GM15510 (cell line): ENCODE measurements around the gene RASSF7.

Source experiments
- POLR2A ChIP-seq: IDR thresholded peaks from 3 replicates; pipeline ENCODE4 v1.6.1; 2011; ENCODE audit warnings: borderline replicate concordance; ENCODE audit not compliant: insufficient read length; ENCODE audit errors: extremely low read depth

RASSF7 gene

DNA sequence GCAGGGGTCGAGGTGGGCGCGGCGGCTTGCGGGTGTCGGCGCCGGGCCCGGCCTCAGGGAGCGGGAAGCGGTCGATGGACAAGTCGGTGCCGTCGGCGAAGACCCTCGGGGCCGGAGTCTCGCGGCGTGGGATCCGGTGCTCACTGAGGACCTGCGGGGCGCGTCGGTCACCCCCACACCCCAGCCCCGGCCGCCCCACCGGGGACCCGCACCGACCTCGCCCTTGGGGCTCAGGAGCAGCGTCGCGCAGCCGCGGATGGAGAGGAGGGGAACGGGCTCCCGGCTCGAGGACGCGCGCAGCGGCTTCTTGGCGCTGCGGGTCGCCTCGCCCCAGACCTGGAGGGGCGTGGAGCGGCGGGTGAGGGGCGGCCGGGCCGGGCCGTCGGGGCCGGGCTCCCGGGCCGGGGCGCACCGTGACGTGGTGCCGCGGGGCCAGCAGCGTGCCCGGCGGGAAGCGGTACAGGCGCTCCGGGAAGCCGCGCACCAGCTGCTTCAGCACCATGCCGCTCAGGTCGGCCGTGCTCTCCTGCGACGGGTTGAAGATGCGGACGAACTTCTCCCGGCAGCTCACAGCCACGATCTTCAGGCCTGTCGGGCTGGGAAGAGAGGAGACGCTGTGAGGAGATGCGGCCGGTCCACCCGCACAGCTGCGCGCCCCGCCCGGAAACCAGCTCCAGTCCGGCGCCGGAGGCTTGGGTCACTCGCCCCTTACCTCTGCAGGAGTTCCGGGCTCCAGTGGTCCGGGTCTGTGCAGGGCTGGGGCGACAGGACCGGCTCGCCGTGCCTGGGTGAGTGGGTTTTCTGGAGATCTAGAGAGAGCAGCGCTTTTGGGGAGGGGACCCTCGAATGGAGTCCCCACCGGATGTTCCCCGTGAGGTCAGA, 4.7 kb upstream of the RASSF7 start:
- no peak for TF ChIP-seq POLR2A

DNA sequence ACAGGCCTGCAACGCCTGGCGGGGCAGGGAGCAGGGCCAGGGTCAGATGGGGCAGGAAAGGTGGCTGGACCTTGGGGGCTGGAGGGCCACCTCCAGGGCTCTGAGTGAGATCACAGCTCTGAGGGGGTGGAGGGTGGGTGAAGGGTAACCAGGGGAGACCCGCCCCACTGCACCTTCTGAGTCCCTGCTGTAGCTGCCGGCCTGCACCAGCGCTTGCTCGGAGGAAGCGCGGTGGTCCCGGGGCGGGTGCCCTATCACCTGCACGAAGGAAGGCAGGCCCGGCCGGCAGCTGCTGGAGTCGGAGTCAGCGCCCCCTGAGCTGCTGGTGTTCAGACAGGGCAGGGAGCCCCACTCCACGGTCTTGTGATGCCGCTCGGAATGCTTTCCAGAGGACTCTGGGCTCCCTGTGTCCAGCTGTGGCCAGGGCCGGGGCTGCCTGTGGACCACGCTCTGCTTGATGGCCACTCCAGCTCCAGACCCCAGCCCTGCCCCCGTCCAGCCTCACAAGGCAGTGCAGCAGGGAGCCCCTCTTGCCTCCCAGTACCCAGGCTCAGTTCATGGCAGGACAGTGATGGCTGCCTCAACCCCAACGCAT, 4.0 kb upstream of the RASSF7 start:
- TF ChIP-seq POLR2A: no peak

DNA sequence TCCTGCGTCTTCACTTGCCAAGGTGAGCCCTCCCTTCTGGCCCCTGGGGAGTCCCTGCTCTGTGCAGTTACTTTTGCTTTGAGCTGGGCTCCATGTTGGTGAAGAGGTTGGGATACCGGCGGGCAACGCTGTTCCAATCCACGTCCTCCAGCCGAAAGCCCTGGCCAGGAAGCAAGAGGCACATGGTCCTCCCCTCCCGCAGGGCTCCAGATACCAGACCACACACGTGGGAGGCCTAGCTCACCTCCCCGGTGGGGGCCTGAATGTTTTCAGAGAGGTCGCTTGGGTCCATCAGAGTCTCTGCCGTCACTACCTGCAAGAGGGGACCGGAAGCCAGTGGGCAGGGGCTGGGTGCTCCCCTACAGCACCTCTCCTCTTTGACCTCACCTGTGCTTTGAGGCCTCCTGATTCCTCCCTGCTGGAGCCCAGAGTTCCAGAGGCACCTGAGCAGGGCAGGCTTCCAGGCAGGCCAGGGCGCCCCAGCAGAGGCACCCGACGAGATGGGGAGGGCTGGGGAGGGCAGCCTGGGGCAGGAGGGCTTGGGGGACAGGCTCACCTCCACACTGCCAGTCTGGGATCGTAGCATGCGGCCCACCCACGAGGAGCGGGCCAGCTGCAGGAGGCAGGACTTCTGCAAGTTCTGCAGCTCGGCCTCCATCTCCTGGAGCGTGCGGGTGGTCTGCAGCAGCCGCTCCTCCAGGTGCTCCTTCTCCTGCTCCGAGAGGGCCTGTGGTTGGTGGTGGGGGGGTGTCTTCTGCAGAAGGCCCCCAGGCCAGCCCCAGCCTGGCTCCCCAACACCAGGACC, 3.2 kb upstream of the RASSF7 start:
- no peak for TF ChIP-seq POLR2A

DNA sequence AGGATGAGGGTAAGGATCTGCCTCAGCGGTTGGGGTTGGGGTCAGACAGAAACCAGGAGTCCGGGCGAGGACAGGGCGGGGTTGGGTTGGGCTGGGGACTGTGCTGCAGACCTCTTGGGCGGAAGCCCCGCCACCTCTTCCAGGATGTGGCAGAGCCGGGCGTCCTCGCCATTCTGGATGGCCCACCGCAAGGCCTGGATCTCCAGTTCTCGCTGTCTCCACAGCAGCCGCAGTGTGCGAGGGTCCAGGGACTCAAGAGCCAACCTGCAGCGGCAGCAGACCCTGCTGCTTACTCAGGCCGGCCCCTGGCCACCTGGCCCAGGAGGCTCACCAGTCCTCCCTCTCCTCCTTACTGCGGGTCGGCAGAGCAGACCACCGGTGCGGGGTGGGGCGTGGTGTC, 2.3 kb upstream of the RASSF7 start:
- TF ChIP-seq POLR2A: no peak

DNA sequence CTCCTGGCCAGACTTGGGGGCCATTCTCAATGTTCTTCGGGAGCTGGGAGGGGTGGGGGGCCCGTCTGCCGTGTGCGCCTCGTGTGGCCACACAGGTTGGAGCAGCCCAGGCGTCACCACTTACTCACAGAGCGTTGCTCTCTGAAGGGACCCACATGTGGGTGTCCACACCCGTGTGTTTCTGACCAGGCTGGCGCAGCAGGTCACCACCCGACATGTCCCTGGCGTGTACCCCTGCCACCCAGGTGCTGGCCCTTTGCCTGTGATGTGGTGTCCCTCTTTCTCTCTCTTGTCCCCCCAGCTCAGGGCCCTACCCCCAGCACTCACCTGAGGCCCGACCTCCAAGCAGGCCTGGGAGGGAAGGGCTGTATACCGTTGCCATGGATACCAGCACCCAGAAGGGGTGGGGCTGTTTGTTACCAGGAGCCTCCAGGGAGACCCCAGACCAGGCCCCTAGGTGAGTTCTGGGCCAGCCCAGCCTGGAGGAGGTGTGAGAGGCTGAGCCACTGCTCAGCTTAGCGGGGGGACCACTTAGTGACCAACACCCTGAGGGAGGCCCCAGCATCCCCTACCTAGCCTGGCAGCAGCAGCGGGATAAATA, 1.6 kb upstream of the RASSF7 start:
- no peak for TF ChIP-seq POLR2A

DNA sequence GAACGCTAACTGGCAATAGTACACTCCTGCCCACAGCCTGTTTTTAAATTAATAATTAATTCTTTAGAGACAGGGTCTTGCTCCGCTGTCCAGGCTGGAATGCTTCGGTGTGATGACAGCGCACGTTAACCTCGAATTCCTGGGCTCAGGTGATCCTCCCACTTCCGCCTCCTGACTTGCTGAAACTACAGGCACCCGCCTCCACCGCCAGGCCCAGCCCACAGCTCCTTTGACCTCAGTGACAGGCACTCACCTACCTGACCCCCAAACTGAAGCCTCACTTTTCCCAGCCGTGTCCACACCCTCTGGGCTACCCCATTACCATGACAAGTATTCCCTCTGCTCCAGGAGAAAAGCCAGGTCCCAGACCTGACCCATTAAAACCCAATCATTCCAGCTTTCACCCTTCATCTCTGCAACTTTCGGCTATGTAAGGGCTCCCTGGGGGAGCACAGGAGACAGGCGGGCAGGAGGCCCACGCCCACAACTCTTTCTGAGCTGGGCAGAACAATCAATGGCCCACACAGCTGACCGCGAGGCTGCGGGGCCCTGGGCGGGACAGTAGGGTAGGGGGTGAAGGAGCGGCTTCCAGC, 962 bp upstream of the RASSF7 start:
- no peak for TF ChIP-seq POLR2A

DNA sequence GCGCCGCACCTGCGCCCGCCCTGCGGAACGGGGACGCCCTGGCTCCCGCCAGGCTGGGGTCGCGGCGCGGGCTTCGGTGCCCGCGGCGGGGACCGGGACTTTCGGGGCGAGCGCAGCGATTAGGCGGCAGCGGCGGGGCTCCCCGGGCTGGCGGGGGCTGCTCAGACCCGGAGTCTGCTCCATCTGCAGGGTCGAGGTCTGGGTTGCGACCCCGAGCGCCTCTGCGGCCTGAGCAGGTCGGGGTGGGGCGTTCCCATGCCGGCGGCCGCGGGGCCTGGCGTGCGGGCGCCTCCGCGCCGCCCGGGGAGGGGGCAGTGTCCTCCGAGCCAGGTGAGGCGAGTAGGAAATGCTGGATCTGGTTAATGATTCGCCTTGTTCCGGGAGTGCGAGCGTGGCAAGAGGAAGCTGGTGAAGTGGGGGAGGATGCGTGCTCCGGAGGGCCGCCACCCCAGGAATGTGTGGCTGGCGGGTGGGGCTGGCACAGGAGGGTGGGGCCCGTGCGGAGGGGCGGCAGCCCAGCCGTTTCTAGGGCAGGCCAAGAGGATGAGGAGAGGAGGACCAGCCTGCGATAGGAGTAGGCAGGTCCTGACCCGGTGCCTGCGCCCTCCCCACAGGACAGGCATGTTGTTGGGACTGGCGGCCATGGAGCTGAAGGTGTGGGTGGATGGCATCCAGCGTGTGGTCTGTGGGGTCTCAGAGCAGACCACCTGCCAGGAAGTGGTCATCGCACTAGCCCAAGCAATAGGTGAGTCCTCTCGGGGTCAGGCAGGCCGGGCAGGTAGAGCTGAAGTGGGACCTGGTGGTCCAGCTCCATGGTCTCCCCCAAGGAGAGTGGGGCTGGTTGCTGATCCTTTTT, 606 bp downstream of the RASSF7 start:
- no peak for TF ChIP-seq POLR2A

DNA sequence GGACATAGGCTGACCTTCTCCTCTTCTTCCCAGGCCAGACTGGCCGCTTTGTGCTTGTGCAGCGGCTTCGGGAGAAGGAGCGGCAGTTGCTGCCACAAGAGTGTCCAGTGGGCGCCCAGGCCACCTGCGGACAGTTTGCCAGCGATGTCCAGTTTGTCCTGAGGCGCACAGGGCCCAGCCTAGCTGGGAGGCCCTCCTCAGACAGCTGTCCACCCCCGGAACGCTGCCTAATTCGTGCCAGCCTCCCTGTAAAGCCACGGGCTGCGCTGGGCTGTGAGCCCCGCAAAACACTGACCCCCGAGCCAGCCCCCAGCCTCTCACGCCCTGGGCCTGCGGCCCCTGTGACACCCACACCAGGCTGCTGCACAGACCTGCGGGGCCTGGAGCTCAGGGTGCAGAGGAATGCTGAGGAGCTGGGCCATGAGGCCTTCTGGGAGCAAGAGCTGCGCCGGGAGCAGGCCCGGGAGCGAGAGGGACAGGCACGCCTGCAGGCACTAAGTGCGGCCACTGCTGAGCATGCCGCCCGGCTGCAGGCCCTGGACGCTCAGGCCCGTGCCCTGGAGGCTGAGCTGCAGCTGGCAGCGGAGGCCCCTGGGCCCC, 1.4 kb downstream of the RASSF7 start:
- no peak for TF ChIP-seq POLR2A

DNA sequence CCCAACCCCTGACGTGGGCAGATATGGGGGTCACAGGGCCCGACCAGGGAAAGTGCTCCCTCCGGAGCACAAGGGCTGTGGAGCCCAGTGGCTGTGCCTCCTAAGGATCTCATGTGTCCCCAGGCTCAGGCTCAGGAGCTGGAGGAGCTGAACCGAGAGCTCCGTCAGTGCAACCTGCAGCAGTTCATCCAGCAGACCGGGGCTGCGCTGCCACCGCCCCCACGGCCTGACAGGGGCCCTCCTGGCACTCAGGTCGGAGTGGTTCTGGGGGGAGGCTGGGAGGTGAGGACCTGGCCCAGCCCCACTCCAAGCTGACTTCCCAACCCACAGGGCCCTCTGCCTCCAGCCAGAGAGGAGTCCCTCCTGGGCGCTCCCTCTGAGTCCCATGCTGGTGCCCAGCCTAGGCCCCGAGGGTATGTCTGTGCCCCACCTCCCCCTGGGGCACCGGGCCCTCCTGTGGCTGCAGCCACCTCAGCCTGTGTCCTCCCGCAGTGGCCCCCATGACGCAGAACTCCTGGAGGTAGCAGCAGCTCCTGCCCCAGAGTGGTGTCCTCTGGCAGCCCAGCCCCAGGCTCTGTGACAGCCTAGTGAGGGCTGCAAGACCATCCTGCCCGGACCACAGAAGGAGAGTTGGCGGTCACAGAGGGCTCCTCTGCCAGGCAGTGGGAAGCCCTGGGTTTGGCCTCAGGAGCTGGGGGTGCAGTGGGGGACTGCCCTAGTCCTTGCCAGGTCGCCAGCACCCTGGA, 2.5 kb downstream of the RASSF7 start:
- TF ChIP-seq POLR2A: no peak

DNA sequence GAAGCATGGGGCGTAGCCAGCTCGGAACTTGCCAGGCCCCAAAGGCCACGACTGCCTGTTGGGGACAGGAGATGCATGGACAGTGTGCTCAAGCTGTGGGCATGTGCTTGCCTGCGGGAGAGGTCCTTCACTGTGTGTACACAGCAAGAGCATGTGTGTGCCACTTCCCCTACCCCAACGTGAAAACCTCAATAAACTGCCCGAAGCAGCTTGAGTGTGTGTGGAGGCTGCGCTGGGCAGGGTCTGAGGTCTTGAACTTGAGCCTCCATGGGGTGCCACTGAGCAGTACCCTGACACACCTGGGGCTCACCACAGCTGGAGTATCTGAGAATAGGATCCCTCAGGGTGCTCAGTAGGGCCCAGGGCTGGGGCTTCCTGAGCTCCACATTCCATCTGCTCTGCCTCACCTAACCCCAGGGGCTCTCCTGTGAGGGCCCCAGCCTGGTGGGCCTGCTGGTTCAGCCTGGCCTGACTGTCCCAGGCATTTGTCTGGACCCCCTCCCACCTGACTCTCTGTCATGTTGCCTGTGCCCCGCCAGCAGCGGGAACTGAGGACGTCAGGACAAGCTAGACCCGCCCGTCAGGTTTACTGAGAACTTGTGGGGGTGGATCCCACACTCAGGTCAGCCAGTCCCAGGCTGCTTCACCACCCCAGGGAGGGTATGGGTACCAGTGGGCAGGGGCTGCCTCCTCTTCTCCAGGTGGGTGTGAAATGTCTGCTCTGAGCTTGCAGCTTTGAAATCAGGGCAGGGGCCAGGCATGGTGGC, 3.2 kb downstream of the RASSF7 start:
- TF ChIP-seq POLR2A: no peak

DNA sequence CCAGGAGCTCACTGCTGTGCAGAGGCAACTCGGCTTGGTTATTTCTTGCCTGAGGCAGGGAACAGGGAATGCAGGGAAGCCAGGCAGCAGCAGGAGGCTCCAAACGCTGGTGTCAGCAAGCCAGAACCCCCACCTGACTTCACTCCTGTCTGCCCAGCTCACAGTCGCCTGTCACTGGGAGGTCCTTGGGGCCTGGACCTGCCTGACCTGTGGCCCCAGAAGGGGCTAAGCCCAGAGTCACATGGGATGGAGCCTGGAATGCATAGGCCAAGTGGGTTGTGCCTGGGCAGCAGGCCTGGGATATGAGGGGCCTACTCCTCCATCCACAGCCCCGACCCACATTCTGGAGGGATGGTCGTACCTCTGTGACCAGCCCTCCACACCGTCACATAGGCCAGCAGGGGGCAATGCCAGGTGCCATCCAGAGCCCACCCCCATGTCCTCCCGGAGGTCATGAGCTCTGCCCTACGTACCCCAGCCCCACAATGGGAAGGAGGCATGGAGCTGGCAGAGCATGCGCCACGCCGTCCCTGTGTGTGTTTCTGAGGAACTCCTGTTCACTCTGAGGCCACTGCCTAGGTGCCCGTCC, 5.2 kb downstream of the RASSF7 start:
- no peak for TF ChIP-seq POLR2A

DNA sequence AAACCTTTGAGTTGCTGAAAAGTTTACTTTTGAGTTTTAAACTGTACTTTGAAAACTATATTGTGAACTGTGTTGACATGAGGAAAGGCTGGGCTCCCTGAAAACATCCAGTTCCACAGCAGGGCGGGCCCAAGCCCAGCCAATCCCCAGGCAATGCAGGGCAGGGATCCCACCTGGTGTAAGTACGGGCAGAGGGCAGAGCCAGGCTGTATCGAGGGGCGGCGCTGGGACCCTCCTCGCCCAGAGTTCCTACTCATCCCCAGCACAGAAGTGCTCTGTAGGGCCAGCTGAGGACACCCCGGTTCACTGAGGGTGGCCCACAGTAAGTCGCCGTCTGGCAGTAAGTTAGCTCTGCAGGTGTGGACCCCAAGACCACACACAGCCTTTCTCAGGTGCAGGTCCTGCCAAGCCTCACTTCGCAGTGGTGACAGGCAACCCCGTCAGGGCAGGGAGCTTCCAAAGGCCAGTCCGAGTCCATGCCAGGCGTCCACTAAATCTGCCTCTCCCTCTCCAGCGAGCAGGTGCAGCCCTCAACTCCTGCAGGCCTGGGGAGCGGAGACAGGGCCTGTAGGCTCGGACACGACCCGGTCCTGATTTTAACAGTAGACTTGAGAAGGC, 6.3 kb downstream of the RASSF7 start:
- no peak for TF ChIP-seq POLR2A
